Endothelial cell of umbilical vein (primary cell): ENCODE results near the gene MMRN1.

Experiments used
- EZH2 ChIP-seq: IDR thresholded peaks from 2 replicates; pipeline ENCODE4 v1.6.1; 2012; ENCODE audit warnings: borderline replicate concordance, low read depth, mild to moderate bottlenecking, moderate library complexity, low read length, inconsistent platforms; ENCODE audit not compliant: severe bottlenecking
- JUN ChIP-seq: IDR thresholded peaks from 2 replicates; pipeline ENCODE4 v1.6.1; 2011; ENCODE audit warnings: borderline replicate concordance, low read depth; ENCODE audit not compliant: insufficient read length, insufficient read depth
- POLR2A ChIP-seq: IDR thresholded peaks from 2 replicates; pipeline ENCODE4 v1.6.1; 2012; ENCODE audit warnings: low read depth, mild to moderate bottlenecking, control low read depth, low read length
- POLR2AphosphoS5 ChIP-seq: IDR thresholded peaks from 2 replicates; pipeline ENCODE4 v1.6.1; 2012; ENCODE audit warnings: low read depth, mild to moderate bottlenecking, control low read depth, low read length, moderate library complexity; ENCODE audit not compliant: insufficient read depth
- TF ChIP-seq, protein P1 (sequence below), 2 donors: IDR thresholded peaks; 1 replicate in 1 of 2; 2 replicates in 1 of 2; pipeline ENCODE4 v1.5.1; 2011; ENCODE audit warnings: low read length in 2 of 2, mild to moderate bottlenecking in 2 of 2, moderate library complexity in 2 of 2, control low read depth in 1 of 2, inconsistent platforms in 1 of 2, low read depth in 1 of 2; ENCODE audit not compliant: insufficient read depth in 1 of 2; ENCODE audit errors: extremely low read depth in 1 of 2
- TF ChIP-seq, protein P2 (sequence below): IDR thresholded peaks from 2 replicates; pipeline ENCODE4 v1.6.1; 2011; ENCODE audit not compliant: insufficient read depth, insufficient read length

DNA sequence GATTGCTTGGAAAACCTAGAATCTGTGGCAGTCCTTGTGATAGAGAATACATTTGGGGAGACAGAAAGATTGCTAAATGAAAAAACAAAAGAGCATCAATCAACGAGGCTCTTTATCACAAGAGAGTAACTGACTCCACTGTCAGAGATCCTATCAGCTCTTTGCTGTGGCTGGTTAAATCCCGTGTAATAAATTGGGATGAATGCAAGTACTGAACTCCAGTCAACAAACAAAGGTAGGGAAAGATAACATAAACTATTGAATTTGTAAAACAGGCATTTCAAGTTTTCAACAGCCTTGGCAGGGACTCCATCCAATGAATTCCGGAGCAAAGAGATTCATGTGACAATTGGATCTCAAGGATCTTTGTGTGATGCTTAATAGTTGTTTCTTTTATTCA lies 21.3 kb downstream of the MMRN1 start:
- TF ChIP-seq, protein P1, sequence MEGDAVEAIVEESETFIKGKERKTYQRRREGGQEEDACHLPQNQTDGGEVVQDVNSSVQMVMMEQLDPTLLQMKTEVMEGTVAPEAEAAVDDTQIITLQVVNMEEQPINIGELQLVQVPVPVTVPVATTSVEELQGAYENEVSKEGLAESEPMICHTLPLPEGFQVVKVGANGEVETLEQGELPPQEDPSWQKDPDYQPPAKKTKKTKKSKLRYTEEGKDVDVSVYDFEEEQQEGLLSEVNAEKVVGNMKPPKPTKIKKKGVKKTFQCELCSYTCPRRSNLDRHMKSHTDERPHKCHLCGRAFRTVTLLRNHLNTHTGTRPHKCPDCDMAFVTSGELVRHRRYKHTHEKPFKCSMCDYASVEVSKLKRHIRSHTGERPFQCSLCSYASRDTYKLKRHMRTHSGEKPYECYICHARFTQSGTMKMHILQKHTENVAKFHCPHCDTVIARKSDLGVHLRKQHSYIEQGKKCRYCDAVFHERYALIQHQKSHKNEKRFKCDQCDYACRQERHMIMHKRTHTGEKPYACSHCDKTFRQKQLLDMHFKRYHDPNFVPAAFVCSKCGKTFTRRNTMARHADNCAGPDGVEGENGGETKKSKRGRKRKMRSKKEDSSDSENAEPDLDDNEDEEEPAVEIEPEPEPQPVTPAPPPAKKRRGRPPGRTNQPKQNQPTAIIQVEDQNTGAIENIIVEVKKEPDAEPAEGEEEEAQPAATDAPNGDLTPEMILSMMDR (IDR thresholded peaks at IDR 0.05; ENCODE audit: extremely low read depth in 1 of 2, insufficient read depth in 1 of 2, low read depth in 1 of 2, low read length in 2 of 2): no peak
- no peak for TF ChIP-seq POLR2AphosphoS5
- no peak for TF ChIP-seq POLR2A
- TF ChIP-seq, protein P2, sequence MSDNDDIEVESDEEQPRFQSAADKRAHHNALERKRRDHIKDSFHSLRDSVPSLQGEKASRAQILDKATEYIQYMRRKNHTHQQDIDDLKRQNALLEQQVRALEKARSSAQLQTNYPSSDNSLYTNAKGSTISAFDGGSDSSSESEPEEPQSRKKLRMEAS: no peak
- no peak for TF ChIP-seq EZH2
- no peak for TF ChIP-seq JUN
